H9 (cell line): ENCODE results near the gene IFNA13. TPM values are rescaled to one million over a fixed set of nuclear protein-coding genes. Genes with fewer than 3 reads are reported as not detected.

Source experiments
- DNase-seq: peaks from one replicate; pipeline ENCODE4 v3.0.0-alpha.2; 2017
- H2AFZ ChIP-seq: one replicate; pipeline ENCODE4 v1.6.1; 2013; ENCODE audit warnings: mild to moderate bottlenecking, low read length, control low read depth, moderate library complexity
- H2AK5ac ChIP-seq: 2 replicates; pipeline ENCODE4 v1.6.1; 2013; ENCODE audit warnings: low read length, control low read depth, mixed read lengths; ENCODE audit not compliant: insufficient read length
- H2BK120ac ChIP-seq: one replicate; pipeline ENCODE4 v1.6.1; 2013; ENCODE audit warnings: low read depth, mild to moderate bottlenecking, low read length, control low read depth, inconsistent platforms; ENCODE audit not compliant: poor library complexity, severe bottlenecking
- H2BK12ac ChIP-seq: 2 replicates; pipeline ENCODE4 v1.6.1; 2013; ENCODE audit warnings: low read length, control low read depth, mixed read lengths, low read depth; ENCODE audit not compliant: insufficient read length
- H2BK15ac ChIP-seq: 2 replicates; pipeline ENCODE4 v1.6.1; 2013; ENCODE audit warnings: low read depth, low read length, control low read depth
- H2BK20ac ChIP-seq: one replicate; pipeline ENCODE4 v1.6.1; 2013; ENCODE audit warnings: low read depth, mild to moderate bottlenecking, low read length, control low read depth, inconsistent platforms; ENCODE audit not compliant: poor library complexity, severe bottlenecking
- H2BK5ac ChIP-seq: 2 replicates; pipeline ENCODE4 v1.6.1; 2013; ENCODE audit warnings: low read length, control low read depth, mixed read lengths; ENCODE audit not compliant: insufficient read length
- H3K14ac ChIP-seq: 2 replicates; pipeline ENCODE4 v1.6.1; 2013; ENCODE audit warnings: low read length, control low read depth; ENCODE audit not compliant: insufficient read depth
- H3K18ac ChIP-seq: 2 replicates; pipeline ENCODE4 v1.6.1; 2013; ENCODE audit warnings: low read depth, mild to moderate bottlenecking, mixed read lengths, low read length, control low read depth; ENCODE audit not compliant: insufficient read length
- H3K23ac ChIP-seq: 2 replicates; pipeline ENCODE4 v1.6.1; 2013; ENCODE audit warnings: low read length, control low read depth, mixed read lengths, low read depth; ENCODE audit not compliant: insufficient read length
- H3K23me2 ChIP-seq: 2 replicates; pipeline ENCODE4 v1.6.1; 2013; ENCODE audit warnings: low read depth, mild to moderate bottlenecking, mixed read lengths, low read length, control low read depth; ENCODE audit not compliant: insufficient read length, poor library complexity, severe bottlenecking
- H3K27ac ChIP-seq: 2 replicates; pipeline ENCODE4 v1.5.1; 2013; ENCODE audit warnings: low read length, control low read depth, mixed read lengths, low read depth; ENCODE audit not compliant: insufficient read length
- H3K27me3 ChIP-seq: 2 replicates; pipeline ENCODE4 v1.6.1; 2013; ENCODE audit warnings: low read length, control low read depth, inconsistent platforms; ENCODE audit not compliant: insufficient read depth
- H3K4ac ChIP-seq: 2 replicates; pipeline ENCODE4 v1.6.1; 2013; ENCODE audit warnings: low read depth, mild to moderate bottlenecking, control low read depth, inconsistent platforms, low read length, moderate library complexity
- H3K4me1 ChIP-seq: 2 replicates; pipeline ENCODE4 v1.6.1; 2013; ENCODE audit warnings: low read length, control low read depth, inconsistent platforms; ENCODE audit not compliant: insufficient read depth
- H3K4me2 ChIP-seq: 2 replicates; pipeline ENCODE4 v1.6.1; 2013; ENCODE audit warnings: low read length, control low read depth, mixed read lengths; ENCODE audit not compliant: insufficient read length, insufficient read depth
- H3K56ac ChIP-seq: 2 replicates; pipeline ENCODE4 v1.6.1; 2013; ENCODE audit warnings: low read depth, mild to moderate bottlenecking, mixed read lengths, low read length, control low read depth; ENCODE audit not compliant: insufficient read length
- H3K79me1 ChIP-seq: 2 replicates; pipeline ENCODE4 v1.6.1; 2013; ENCODE audit warnings: low read depth, mild to moderate bottlenecking, moderate library complexity, low read length, control low read depth, inconsistent platforms; ENCODE audit not compliant: insufficient read depth, poor library complexity, severe bottlenecking
- H3K79me2 ChIP-seq: 2 replicates; pipeline ENCODE4 v1.6.1; 2013; ENCODE audit warnings: low read length, control low read depth, inconsistent platforms; ENCODE audit not compliant: insufficient read depth
- H3K9ac ChIP-seq: 2 replicates; pipeline ENCODE4 v1.6.1; 2013; ENCODE audit warnings: low read length, control low read depth, mixed read lengths; ENCODE audit not compliant: insufficient read length; ENCODE audit errors: extremely low read depth
- H3K9me3 ChIP-seq: one replicate; pipeline ENCODE4 v1.6.1; 2013; ENCODE audit warnings: low read depth, low read length, inconsistent platforms; ENCODE audit not compliant: control insufficient read depth
- H3T11ph ChIP-seq: one replicate; pipeline ENCODE4 v1.6.1; 2013; ENCODE audit warnings: mild to moderate bottlenecking, low read length, control low read depth, inconsistent platforms
- H4K20me1 ChIP-seq: one replicate; pipeline ENCODE4 v1.6.1; 2013; ENCODE audit not compliant: control insufficient read depth, insufficient read length, insufficient read depth
- H4K5ac ChIP-seq: 2 replicates; pipeline ENCODE4 v1.6.1; 2013; ENCODE audit warnings: low read depth, mild to moderate bottlenecking, mixed read lengths, low read length, control low read depth; ENCODE audit not compliant: insufficient read length
- H4K8ac ChIP-seq: replicated peaks from 2 replicates; pipeline ENCODE4 v1.6.1; 2013; ENCODE audit warnings: low read length, control low read depth, mixed read lengths, low read depth; ENCODE audit not compliant: insufficient read length
- H4K91ac ChIP-seq: 2 replicates; pipeline ENCODE4 v1.6.1; 2013; ENCODE audit warnings: low read depth, mild to moderate bottlenecking, moderate library complexity, mixed read lengths, low read length, control low read depth; ENCODE audit not compliant: insufficient read length
- H3K27ac Mint-ChIP-seq, 3 experiments: 2 replicates in 2 of 3; 3 replicates in 1 of 3; pipeline ENCODE4 v1.8.0; 2020 to 2021; ENCODE audit warnings: mixed read lengths in 3 of 3, mild to moderate bottlenecking in 1 of 3, moderate library complexity in 1 of 3
- H3K27me3 Mint-ChIP-seq: 2 replicates; pipeline ENCODE4 v1.8.0; 2021; ENCODE audit warnings: low read depth, mild to moderate bottlenecking, moderate library complexity, mixed read lengths
- H3K36me3 Mint-ChIP-seq, 3 experiments: 2 replicates in 2 of 3; 3 replicates in 1 of 3; pipeline ENCODE4 v1.8.0; 2020 to 2021; ENCODE audit warnings: low read depth in 3 of 3, mixed read lengths in 3 of 3; ENCODE audit not compliant: insufficient read depth in 1 of 3
- H3K4me1 Mint-ChIP-seq, 2 experiments: 2 replicates each; pipeline ENCODE4 v1.8.0; 2020; ENCODE audit warnings: mixed read lengths in 2 of 2
- H3K4me3 Mint-ChIP-seq, 2 experiments: 2 replicates in 1 of 2; 3 replicates in 1 of 2; pipeline ENCODE4 v1.8.0; 2020 to 2021; ENCODE audit warnings: mild to moderate bottlenecking in 2 of 2, mixed read lengths in 2 of 2, moderate library complexity in 1 of 2
- H3K9me3 Mint-ChIP-seq, 2 experiments: 2 replicates in 1 of 2; 3 replicates in 1 of 2; pipeline ENCODE4 v1.8.0; 2020; ENCODE audit warnings: mild to moderate bottlenecking in 2 of 2, mixed read lengths in 2 of 2, moderate library complexity in 1 of 2
- WGBS: extraction: QIAGEN DNeasy Blood & Tissue Kit; methylation state at CpG from one replicate; pipeline ENCODE4 v1.1.7; 2013; ENCODE audit warnings: missing lambda C conversion rate, low lambda C conversion rate, mixed read lengths; ENCODE audit not compliant: insufficient read length; ENCODE audit errors: extremely low coverage; 5-methylcytosine and 5-hydroxymethylcytosine counted together
- total RNA-seq: library from RNA; stranded (reverse); gene quantifications from 2 replicates; pipeline ENCODE4 v1.2.1, GENCODE V29; 2021
- TF ChIP-seq, protein P1 (sequence below): fragments of 200-600 bp; sonication (generic); conservative IDR thresholded peaks from 3 replicates; pipeline ENCODE4 v1.8.0; 2021; ENCODE audit warnings: antibody characterized with exemption, mild to moderate bottlenecking

Gene IFNA13
- total RNA-seq, 1 experiment from 2014 or later, result not detected

DNA sequence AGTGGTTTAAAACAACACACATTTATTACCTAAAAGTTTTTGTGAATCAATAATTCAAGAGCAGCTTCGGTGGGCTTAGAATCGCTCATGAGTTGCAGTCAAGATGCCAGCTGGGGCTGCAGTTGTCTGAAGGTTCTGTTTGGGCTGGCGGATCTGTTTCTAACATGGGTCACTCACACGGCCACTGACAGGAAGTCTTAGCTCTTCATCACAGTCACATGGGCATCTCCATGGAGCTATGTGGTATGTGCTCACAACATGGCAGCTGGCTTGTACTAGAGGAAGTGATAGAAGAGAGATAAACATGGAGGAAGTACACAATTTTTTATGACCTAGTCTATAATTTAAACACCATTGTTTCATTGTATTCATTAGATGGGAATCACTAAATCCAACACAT lies 43.8 kb downstream of the IFNA13 start:
- Histone ChIP-seq H3K79me2 (no peaks in the 10 kb centered on the region), H3K9ac (no peak overlapping the region), H2BK15ac (no peak overlapping the region), H4K20me1 (no peaks in the 10 kb centered on the region), H3K9me3 (no peaks in the 10 kb centered on the region), H3K23me2 (no peaks in the 10 kb centered on the region), H2AK5ac (no peak overlapping the region), H2BK12ac (no peak overlapping the region), H2BK20ac (no peak overlapping the region), H4K91ac (no peak overlapping the region), H3K27ac (no peak overlapping the region), H2BK5ac (no peak overlapping the region), H3K23ac (no peak overlapping the region), H3K18ac (no peak overlapping the region), H3K56ac (no peak overlapping the region), H3K4me1 (no peaks in the 10 kb centered on the region), H3K27me3 (no peaks in the 10 kb centered on the region), H4K8ac (no peak overlapping the region), H3K79me1 (no peaks in the 10 kb centered on the region), H2AFZ (no peak overlapping the region), H4K5ac (no peak overlapping the region), H3K4ac (no peak overlapping the region), H3K14ac (no peak overlapping the region), H2BK120ac (no peak overlapping the region), H3K4me2 (no peak overlapping the region), H3T11ph (no peak overlapping the region)
- Mint-ChIP-seq H3K4me3 (no peak overlapping the region), H3K27ac (no peak overlapping the region), H3K9me3 (no peaks in the 10 kb centered on the region), H3K36me3 (peaks cover 0 to 3% (median 0%) of the 10 kb centered on the region in 3 experiments; a peak in 1 of 7 replicates), H3K27me3 (no peaks in the 10 kb centered on the region), H3K4me1 (no peaks in the 10 kb centered on the region)
- TF ChIP-seq, protein P1, sequence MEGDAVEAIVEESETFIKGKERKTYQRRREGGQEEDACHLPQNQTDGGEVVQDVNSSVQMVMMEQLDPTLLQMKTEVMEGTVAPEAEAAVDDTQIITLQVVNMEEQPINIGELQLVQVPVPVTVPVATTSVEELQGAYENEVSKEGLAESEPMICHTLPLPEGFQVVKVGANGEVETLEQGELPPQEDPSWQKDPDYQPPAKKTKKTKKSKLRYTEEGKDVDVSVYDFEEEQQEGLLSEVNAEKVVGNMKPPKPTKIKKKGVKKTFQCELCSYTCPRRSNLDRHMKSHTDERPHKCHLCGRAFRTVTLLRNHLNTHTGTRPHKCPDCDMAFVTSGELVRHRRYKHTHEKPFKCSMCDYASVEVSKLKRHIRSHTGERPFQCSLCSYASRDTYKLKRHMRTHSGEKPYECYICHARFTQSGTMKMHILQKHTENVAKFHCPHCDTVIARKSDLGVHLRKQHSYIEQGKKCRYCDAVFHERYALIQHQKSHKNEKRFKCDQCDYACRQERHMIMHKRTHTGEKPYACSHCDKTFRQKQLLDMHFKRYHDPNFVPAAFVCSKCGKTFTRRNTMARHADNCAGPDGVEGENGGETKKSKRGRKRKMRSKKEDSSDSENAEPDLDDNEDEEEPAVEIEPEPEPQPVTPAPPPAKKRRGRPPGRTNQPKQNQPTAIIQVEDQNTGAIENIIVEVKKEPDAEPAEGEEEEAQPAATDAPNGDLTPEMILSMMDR, result no peak
- WGBS, result no CpG with 5 or more reads among the region's 4 CpGs
- no peak for DNase-seq
